Right cardiac atrium (tissue), 5 donors: ENCODE measurements around the gene IL1RAPL2. TPM values are rescaled to one million over a fixed set of nuclear protein-coding genes. Genes with fewer than 3 reads are reported as not detected.

ENCODE experiments used
- ATAC-seq, 2 donors: fragments of 200-7000 bp; cut with Tn5 transposase; one replicate each; pipeline versions ENCODE4 v1.8.0 to v1.9.1; 2020; ENCODE audit warnings: moderate library complexity in 2 of 2, mild to moderate bottlenecking in 1 of 2
- DNase-seq, 3 donors: peaks; one replicate each; pipeline ENCODE4 v3.0.0-alpha.2; 2020
- H3K27ac ChIP-seq: one replicate; pipeline ENCODE4 v1.5.1; 2013; ENCODE audit warnings: mild to moderate bottlenecking, low read length, control low read depth, moderate library complexity
- H3K27me3 ChIP-seq: one replicate; pipeline ENCODE4 v1.6.1; 2013; ENCODE audit not compliant: control insufficient read depth, insufficient read depth
- H3K4me1 ChIP-seq: one replicate; pipeline ENCODE4 v1.6.1; 2013; ENCODE audit warnings: low read length; ENCODE audit not compliant: control insufficient read depth, insufficient read depth
- H3K4me3 ChIP-seq: one replicate; pipeline ENCODE4 v1.5.1; 2013; ENCODE audit warnings: low read length, control low read depth
- H3K9me3 ChIP-seq: one replicate; pipeline ENCODE4 v1.6.1; 2013; ENCODE audit warnings: low read length; ENCODE audit not compliant: control insufficient read depth
- WGBS: extraction: QIAGEN DNeasy Blood & Tissue Kit; methylation state at CpG from one replicate; pipeline ENCODE4 v1.1.7; 2013; 5-methylcytosine and 5-hydroxymethylcytosine counted together
- intact Hi-C, 4 donors: fragments of 100-400 bp; cut with DNase I; formaldehyde crosslinking; loops; one replicate each; pipeline versions ENCODE4 v1.11.0 to v1.14.0; 2022 to 2023
- polyA plus RNA-seq: library from polyadenylated mRNA; stranded (reverse); fragments of 200-250 nt; gene quantifications from one replicate; pipeline ENCODE4 v1.2.3, GENCODE V29; 2013
- total RNA-seq, 4 donors: library from RNA; stranded (reverse); fragmentation: NEBNext Ultra II Directional; extraction: Animal tissue kit (Norgen Biotek cat#: 25700); gene quantifications; one replicate each; pipeline ENCODE4 v1.2.1, GENCODE V29; 2021
- donor health status: healthy with polysubstance abuse.
- donor health status: DM: no; HTN: yes; CAD: no.
- donor health status: DM: no; HTN: no; CAD: no.
- donor health status: DM: no; HTN: yes; CAD: no; lungs with severe emphysema.
- donor health status: DM: yes; HTN: yes; CAD: no.

Gene IL1RAPL2
- total and polyA plus RNA-seq, 5 donors = 0.31 TPM; not detected in 4

DNA sequence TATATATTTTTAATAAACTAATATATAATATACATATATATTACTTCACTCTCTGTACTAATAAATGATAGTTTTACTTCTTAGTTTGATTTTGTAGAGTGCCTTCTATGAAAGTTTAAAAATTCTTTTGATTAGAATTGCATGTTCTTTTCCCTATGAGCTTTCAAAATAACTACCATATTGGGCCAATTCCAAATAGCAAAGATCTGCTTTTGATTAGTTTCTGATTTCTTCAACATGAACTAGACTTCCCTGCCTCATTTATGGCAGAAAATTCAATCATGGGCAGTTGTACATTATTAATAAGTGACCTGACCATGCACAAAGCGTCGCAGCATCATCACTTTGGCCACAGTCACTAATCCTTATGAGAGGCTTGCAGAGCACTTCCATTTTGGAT is 703.4 kb downstream of the IL1RAPL2 start:
- WGBS = 93% methylated on average over 2 of the region's 2 CpGs
- intact Hi-C loops = no loop called here
- H3K27me3 ChIP-seq = no peaks in the 10 kb centered on the region

DNA sequence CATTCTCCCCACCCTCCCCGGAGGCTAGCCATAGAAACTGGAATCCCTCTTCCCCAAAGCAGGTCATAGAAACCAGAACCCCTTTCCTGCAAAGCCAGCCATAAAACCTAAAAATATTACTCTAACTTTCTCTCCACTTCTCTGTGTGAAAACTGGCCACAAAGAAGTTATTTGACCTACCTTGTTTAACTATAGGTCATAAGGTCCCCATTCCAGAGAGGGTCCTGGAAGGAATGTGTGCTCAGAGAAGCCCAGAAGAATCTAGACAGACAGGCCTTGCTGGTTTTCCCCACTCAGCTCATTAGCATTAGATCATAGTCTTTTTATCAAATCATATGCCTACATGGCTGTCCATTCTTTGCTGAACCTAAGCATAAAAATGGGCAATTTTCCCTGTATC is 707.3 kb downstream of the IL1RAPL2 start:
- Histone ChIP-seq H3K4me1 (no peaks in the 10 kb centered on the region), H3K9me3 (no peaks in the 10 kb centered on the region), H3K27me3 (no peaks in the 10 kb centered on the region), H3K4me3 (no peak overlapping the region), H3K27ac (no peak overlapping the region)
- DNase-seq (no peak), ATAC-seq (no peak)
- intact Hi-C loops = no loop called here
- WGBS = 83% methylated on average over 1 of the region's 1 CpG

More for the DNA sequence above, 703.4 kb downstream of the IL1RAPL2 start:
- no peak overlapping the region for H3K27ac ChIP-seq
- H3K4me1 ChIP-seq = no peaks in the 10 kb centered on the region
- ATAC-seq (no peak), DNase-seq (no peak)
- no peaks in the 10 kb centered on the region for H3K9me3 ChIP-seq
- no peak overlapping the region for H3K4me3 ChIP-seq

DNA sequence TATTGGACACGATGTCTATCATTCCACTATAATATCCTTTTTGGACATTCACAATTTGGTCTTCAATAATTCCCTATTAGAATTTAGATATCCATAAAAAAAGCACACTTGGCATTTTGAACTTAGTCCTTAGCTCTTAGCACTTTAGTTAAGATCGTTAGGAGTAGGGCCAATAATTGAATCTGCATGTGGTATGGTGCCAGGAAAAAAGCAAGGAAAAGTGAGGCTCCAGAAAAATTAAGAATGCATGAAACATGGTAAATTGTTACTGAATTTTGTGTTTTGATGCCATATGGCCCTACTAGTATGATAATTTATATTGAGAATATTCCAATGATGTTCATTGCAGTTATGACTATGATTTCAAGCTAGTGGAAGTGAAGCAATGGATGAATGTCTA is 708.1 kb downstream of the IL1RAPL2 start:
- no peak overlapping the region for H3K4me3 ChIP-seq
- no peak overlapping the region for H3K27ac ChIP-seq
- intact Hi-C loops = no loop called here
- DNase-seq = no peak
- no peaks in the 10 kb centered on the region for H3K27me3 ChIP-seq
- H3K4me1 ChIP-seq = no peaks in the 10 kb centered on the region
- ATAC-seq = no peak
- H3K9me3 ChIP-seq = no peaks in the 10 kb centered on the region
- 96% methylated on average over 2 of the region's 2 CpGs for WGBS

DNA sequence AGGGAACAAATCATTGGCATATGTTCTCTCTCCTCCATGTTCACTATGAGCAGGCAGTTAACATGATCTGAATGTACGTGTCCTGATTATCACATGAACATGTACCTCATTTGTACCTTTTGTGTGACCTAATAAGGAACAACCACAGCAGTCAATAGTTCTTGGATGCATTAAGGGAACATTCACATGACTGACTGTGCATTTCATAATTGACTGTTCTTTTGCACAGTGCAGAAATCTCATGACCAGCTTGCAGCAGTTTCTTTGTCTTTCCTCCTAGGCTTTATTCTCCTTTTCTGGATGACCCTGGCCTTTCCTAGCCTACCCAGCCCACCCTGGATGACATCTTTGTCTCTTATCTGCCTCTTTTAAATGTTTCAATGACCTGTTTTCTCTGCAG is 711.1 kb downstream of the IL1RAPL2 start:
- 84% methylated on average over 1 of the region's 1 CpG for WGBS
- no peak overlapping the region for H3K4me3 ChIP-seq
- no peaks in the 10 kb centered on the region for H3K4me1 ChIP-seq
- ATAC-seq = no peak
- H3K27ac ChIP-seq = no peak overlapping the region
- DNase-seq = no peak
- no peaks in the 10 kb centered on the region for H3K9me3 ChIP-seq
- H3K27me3 ChIP-seq = no peaks in the 10 kb centered on the region
- intact Hi-C loops = no loop called here

DNA sequence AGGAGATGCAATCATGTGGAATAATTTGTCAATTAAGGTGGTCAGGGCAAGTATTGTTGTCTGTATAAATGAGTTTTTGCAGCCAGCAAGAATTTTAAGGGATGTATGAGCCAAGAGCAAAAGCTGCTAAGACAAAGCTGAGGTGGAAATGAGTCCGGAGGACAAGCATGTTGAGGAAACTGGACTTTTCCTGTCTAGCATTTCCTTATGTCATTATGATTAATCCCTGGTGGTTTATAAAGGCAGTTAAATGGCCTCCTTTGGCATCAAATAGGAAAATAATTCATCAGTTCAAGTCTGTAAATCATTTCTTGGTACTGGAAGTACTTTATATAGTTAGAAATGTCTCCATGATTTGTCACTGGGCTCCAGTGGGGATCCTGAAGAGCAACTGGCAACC is 716.1 kb downstream of the IL1RAPL2 start:
- Histone ChIP-seq H3K27me3 (no peaks in the 10 kb centered on the region), H3K4me1 (no peaks in the 10 kb centered on the region), H3K9me3 (no peaks in the 10 kb centered on the region), H3K4me3 (no peak overlapping the region), H3K27ac (no peak overlapping the region)
- DNase-seq (no peak), ATAC-seq (no peak)
- intact Hi-C loops = no loop called here
- 45% methylated on average over 1 of the region's 1 CpG for WGBS

DNA sequence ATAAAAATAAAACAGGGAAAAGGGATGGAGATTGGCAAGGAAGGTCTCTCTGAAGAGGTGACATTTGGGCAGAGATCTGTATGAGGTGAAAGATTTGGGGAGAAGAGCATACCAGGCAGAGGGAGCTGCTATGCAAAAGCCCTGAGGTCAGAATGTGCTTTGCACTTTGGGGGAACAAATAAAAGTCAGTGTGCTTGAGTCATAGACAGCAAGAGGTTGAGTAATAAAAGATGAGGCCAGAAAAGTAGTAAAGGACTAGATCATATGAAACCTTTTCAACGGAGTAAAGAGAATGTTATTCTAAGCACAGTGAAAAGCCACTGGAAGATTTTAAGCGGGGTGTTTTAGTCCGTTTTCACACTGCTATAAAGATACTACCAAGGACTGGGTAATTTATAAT is 731.0 kb downstream of the IL1RAPL2 start:
- H3K4me1 ChIP-seq = no peaks in the 10 kb centered on the region
- no peaks in the 10 kb centered on the region for H3K27me3 ChIP-seq
- H3K4me3 ChIP-seq = no peak overlapping the region
- no peaks in the 10 kb centered on the region for H3K9me3 ChIP-seq
- H3K27ac ChIP-seq = no peak overlapping the region
- ATAC-seq = no peak
- no peak for DNase-seq
- WGBS = 83% methylated on average over 3 of the region's 3 CpGs
- intact Hi-C loops = no loop called here

DNA sequence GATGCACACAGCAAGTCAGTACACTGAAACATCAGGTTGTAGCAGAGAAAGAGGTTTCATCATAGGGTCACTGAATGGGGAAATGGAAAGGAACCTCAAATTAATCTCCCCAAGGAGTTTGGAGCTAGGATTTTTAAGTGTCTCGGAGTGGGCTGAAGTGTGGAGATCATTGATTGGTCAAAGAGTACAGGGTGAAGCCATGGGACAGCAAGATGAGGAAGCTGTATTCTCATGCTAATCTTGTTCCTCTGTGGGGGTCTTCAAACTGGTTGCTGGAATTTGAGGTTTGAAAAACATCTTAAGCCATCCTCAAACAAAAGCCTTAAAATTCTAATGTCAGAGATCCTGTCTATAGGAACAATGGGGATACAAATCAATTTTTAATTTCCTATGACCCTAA is 733.3 kb downstream of the IL1RAPL2 start:
- intact Hi-C loops = no loop called here
- no peak for ATAC-seq
- no peaks in the 10 kb centered on the region for H3K27me3 ChIP-seq
- H3K4me3 ChIP-seq = no peak overlapping the region
- no peaks in the 10 kb centered on the region for H3K4me1 ChIP-seq
- 89% methylated on average over 1 of the region's 1 CpG for WGBS
- no peak overlapping the region for H3K27ac ChIP-seq
- no peak for DNase-seq
- H3K9me3 ChIP-seq = no peaks in the 10 kb centered on the region

DNA sequence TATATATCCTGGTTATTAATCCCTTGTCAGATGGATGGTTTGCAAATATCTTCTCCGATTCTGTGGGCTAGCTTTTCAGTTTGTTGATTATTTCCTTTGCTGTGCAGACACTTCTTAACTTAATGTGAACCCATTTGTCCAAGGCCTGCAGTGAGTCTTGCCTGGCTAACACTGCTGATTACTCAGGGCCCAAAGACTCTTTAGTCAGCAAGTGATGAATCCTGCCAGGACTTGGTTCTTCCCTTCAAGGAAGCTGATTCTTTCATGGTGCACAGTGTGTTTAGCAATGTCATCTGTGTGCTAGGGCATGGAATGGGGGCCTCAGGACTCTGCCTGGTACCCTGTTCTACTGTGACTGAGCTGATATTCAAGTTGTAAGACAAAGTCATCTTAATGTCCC is 736.2 kb downstream of the IL1RAPL2 start:
- ATAC-seq (no peak), DNase-seq (no peak)
- no peaks in the 10 kb centered on the region for H3K27me3 ChIP-seq
- H3K4me1 ChIP-seq = no peaks in the 10 kb centered on the region
- intact Hi-C loops = no loop called here
- WGBS = 92% methylated on average over 1 of the region's 1 CpG
- no peaks in the 10 kb centered on the region for H3K9me3 ChIP-seq
- no peak overlapping the region for H3K27ac ChIP-seq
- no peak overlapping the region for H3K4me3 ChIP-seq

DNA sequence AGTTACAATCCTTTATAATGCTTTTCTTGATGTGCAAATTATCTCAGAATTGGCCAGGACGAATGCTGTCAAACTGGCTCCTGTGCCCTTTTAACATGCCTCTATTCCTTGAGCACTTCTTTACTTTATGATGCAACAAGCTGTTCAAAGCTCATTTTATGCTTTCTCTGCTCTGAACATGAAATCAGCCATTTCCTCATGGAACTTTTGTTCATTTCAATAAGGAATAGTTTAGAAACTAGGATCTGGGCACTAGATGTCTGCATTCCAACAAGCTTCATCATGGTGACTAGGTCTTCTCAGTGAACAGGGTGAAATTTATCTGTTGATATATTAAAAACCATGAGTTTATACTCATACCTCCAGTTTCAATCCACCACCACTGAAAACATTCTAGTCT is 741.8 kb downstream of the IL1RAPL2 start:
- intact Hi-C loops = no loop called here
- Histone ChIP-seq H3K9me3 (no peaks in the 10 kb centered on the region), H3K27me3 (no peaks in the 10 kb centered on the region), H3K4me1 (no peaks in the 10 kb centered on the region), H3K4me3 (no peak overlapping the region), H3K27ac (no peak overlapping the region)
- ATAC-seq (no peak), DNase-seq (no peak)
- 68% methylated on average over 1 of the region's 1 CpG for WGBS

DNA sequence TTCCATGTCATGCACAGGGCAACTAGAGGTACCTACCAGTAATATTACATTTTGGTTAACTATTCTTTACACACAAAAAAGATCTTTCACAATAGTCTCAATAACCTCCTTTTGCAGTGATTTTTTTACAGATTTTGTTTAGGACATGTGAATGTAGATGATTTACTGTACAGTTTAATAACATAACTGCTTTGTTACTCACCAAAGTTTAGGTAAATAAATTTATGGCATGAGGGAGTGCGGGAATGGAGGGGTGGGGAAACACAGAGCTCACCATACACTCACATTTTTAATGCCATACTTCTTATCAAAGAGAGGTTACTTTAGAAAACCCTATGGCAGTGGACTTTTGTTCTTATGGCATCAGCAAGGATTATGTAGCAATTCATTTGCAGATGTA is 747.6 kb downstream of the IL1RAPL2 start:
- DNase-seq (no peak), ATAC-seq (no peak)
- WGBS = 80% methylated on average over 1 of the region's 1 CpG
- intact Hi-C loops = no loop called here
- no peaks in the 10 kb centered on the region for H3K4me1 ChIP-seq
- H3K4me3 ChIP-seq = no peak overlapping the region
- H3K27me3 ChIP-seq = no peaks in the 10 kb centered on the region
- no peak overlapping the region for H3K27ac ChIP-seq
- H3K9me3 ChIP-seq = no peaks in the 10 kb centered on the region

DNA sequence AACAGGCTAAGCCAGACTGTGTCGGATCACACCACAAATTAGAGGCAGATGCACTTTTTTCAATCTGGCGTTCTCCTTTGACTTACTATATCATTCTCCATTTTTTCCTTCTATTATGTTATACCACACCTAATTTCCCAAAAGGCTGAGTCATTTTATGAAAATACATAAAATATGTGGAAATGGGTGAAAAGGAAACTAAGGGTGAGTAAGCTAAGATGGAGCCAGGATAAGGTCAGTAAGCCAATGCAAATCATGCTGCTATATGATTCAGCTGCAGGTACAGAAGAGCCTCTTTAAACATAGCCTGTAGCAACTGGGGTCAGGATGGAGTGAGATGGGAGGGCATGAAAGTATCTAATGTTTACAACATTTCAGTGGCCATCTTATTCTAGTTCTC is 748.5 kb downstream of the IL1RAPL2 start:
- WGBS = 93% methylated on average over 2 of the region's 2 CpGs
- DNase-seq = no peak
- H3K4me1 ChIP-seq = no peaks in the 10 kb centered on the region
- H3K27me3 ChIP-seq = no peaks in the 10 kb centered on the region
- ATAC-seq = no peak
- no peaks in the 10 kb centered on the region for H3K9me3 ChIP-seq
- no peak overlapping the region for H3K4me3 ChIP-seq
- no peak overlapping the region for H3K27ac ChIP-seq
- intact Hi-C loops = no loop called here

DNA sequence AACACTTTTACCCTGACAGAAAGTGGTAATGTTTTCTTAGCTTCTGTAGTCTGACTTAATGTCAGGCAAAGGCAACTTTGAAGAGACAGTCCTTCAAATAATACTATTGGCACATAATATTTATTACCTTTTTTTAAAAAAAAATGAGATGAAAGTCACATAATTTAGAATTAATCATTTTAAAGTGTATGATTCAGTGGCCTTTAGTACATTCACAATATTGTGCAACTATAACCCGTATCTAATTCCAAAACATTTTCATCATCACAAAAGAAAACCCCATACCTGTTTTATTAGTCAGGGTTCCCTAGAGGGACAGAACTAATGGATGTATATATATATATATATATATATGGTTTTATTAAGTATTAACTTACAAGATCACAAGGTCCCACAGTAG is 749.2 kb downstream of the IL1RAPL2 start:
- WGBS = 91% methylated on average over 1 of the region's 1 CpG

More for the DNA sequence above, 749.2 kb downstream of the IL1RAPL2 start:
- no peak for ATAC-seq
- no peaks in the 10 kb centered on the region for H3K9me3 ChIP-seq
- no peak overlapping the region for H3K27ac ChIP-seq
- no peaks in the 10 kb centered on the region for H3K27me3 ChIP-seq
- DNase-seq = no peak
- no peaks in the 10 kb centered on the region for H3K4me1 ChIP-seq
- intact Hi-C loops = no loop called here
- no peak overlapping the region for H3K4me3 ChIP-seq
